Panc1 (cell line): ENCODE results near the gene PCDHA11. TPM values are rescaled to one million over a fixed set of nuclear protein-coding genes. Genes with fewer than 3 reads are reported as not detected.
"Not testable (repeated sequence)": the region's sequence is repeated elsewhere in the genome, so short reads cannot be mapped to it uniquely, and the experiment has no call there.

Experiments
- ATAC-seq: fragments of 200-7000 bp; cut with Tn5 transposase; 2 replicates; pipeline ENCODE4 v1.9.1; 2020; ENCODE audit warnings: mild to moderate bottlenecking, moderate library complexity
- BruUV-seq: library from RNA; stranded (reverse); fragments of 400-500 nt; replicated peaks from 2 replicates; lab custom pipeline; 2021; lab: Mats Ljungman, UMichigan
- CTCF ChIA-PET: fragments of 300-600 bp; sonication (Branson Sonifier 250); formaldehyde crosslinking; loops from one replicate; lab custom pipeline; 2022; ENCODE audit warnings: antibody characterized with exemption; lab: Charles Lee
- POLR2A ChIA-PET: fragments of 300-600 bp; sonication (Branson Sonifier 250); formaldehyde crosslinking; loops from one replicate; lab custom pipeline; 2022; ENCODE audit warnings: antibody characterized with exemption; lab: Charles Lee
- DNase-seq: peaks from one replicate; pipeline ENCODE4 v3.0.0-alpha.2; 2010; ENCODE audit warnings: low read depth, low spot score
- H3K27ac ChIP-seq: 2 replicates; pipeline ENCODE4 v1.5.1; 2011; ENCODE audit warnings: mild to moderate bottlenecking, low read length, inconsistent platforms
- H3K27me3 ChIP-seq: fragments of 200-500 bp; sonication (Bioruptor generic); 2 replicates; pipeline ENCODE4 v1.6.0; 2014; ENCODE audit warnings: low read length, inconsistent platforms; ENCODE audit not compliant: control insufficient read depth, insufficient read depth
- H3K36me3 ChIP-seq: fragments of 200-500 bp; sonication (Bioruptor generic); 2 replicates; pipeline ENCODE4 v1.5.1; 2014; ENCODE audit warnings: inconsistent platforms, mild to moderate bottlenecking, low read length, moderate library complexity; ENCODE audit not compliant: control insufficient read depth, insufficient read depth
- H3K4me1 ChIP-seq: 2 replicates; pipeline ENCODE4 v1.5.1; 2011; ENCODE audit warnings: inconsistent platforms, mild to moderate bottlenecking, low read length, moderate library complexity; ENCODE audit not compliant: control insufficient read depth, insufficient read depth
- H3K4me3 ChIP-seq, 2 experiments: 2 replicates each; pipeline ENCODE4 v1.5.1; 2011 to 2012; ENCODE audit warnings: low read depth in 2 of 2, low read length in 2 of 2, mild to moderate bottlenecking in 2 of 2, inconsistent platforms in 1 of 2, moderate library complexity in 1 of 2
- H3K9me3 ChIP-seq: fragments of 200-500 bp; sonication (Bioruptor generic); 2 replicates; pipeline ENCODE4 v1.5.1; 2014; ENCODE audit warnings: low read depth, mild to moderate bottlenecking, inconsistent platforms, low read length, moderate library complexity; ENCODE audit not compliant: control insufficient read depth, insufficient read depth
- POLR2AphosphoS5 ChIP-seq: IDR thresholded peaks from 2 replicates; pipeline ENCODE4 v1.6.1; 2012; ENCODE audit warnings: mild to moderate bottlenecking, low read depth, low read length, moderate library complexity
- SIN3A ChIP-seq: IDR thresholded peaks from 2 replicates; pipeline ENCODE4 v1.6.1; 2012; ENCODE audit warnings: low read depth, mild to moderate bottlenecking, low read length, moderate library complexity, borderline replicate concordance; ENCODE audit not compliant: insufficient read depth
- TCF7L2 ChIP-seq: IDR thresholded peaks from 2 replicates; pipeline ENCODE4 v1.6.1; 2011; ENCODE audit warnings: mild to moderate bottlenecking, low read depth, low read length, inconsistent platforms
- in situ Hi-C: cut with HindIII; loops from 2 replicates; pipeline ENCODE4 v1.10.0; 2016; ENCODE audit warnings: low sequenced_read_pairs, low pct_unique_long_range_greater_than_20kb
- intact Hi-C: fragments of 100-400 bp; cut with micrococcal nuclease; formaldehyde crosslinking; loops from one replicate; pipeline ENCODE4 v1.10.0; 2022; ENCODE audit not compliant: unreplicated experiment
- total RNA-seq: library from RNA; stranded (reverse); gene quantifications from one replicate; pipeline ENCODE4 v1.2.1, GENCODE V29; 2021; ENCODE audit not compliant: unreplicated experiment
- TF ChIP-seq, protein P1 (sequence below): fragments of 450-650 bp; IDR thresholded peaks from 2 replicates; pipeline ENCODE4 v1.5.1; 2017; ENCODE audit warnings: mild to moderate bottlenecking
- TF ChIP-seq, protein P2 (sequence below), 2 experiments: IDR thresholded peaks; 2 replicates each; pipeline ENCODE4 v1.6.1; 2011 to 2012; ENCODE audit warnings: low read depth in 2 of 2, control low read depth in 1 of 2, low read length in 1 of 2, mild to moderate bottlenecking in 1 of 2, moderate library complexity in 1 of 2; ENCODE audit not compliant: insufficient read depth in 1 of 2

PCDHA11 gene
- total RNA-seq, 1 experiment from 2014 or later, result 0.08 TPM

DNA sequence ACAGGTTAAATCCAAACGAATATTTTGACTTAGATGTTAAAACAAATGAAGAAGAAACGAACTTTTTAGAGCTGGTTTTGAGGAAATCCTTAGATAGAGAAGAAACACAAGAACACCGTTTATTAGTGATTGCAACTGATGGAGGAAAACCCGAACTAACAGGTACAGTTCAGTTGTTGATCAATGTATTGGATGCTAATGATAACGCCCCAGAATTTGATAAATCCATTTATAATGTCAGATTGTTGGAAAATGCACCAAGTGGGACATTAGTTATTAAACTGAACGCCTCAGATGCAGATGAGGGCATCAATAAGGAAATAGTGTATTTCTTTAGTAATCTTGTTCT lies 46.5 kb upstream of the PCDHA11 start:
- in situ Hi-C loops (no loop called here), intact Hi-C loops (no loop called here)
- DNase-seq, result no peak
- POLR2A ChIA-PET, result no interaction called here
- H3K27me3 ChIP-seq, result no peaks in the 10 kb centered on the region
- CTCF ChIA-PET, result no interaction called here
- 0 out of 2 replicates have a peak, but pooled peaks cover 6% of the 10 kb centered on the region for H3K9me3 ChIP-seq
- BruUV-seq, result no TSS peak
- no peak overlapping the region for H3K4me3 ChIP-seq
- H3K36me3 ChIP-seq, result no peaks in the 10 kb centered on the region
- H3K4me1 ChIP-seq, result no peaks in the 10 kb centered on the region
- no peak overlapping the region for H3K27ac ChIP-seq
- TF ChIP-seq, protein P1, sequence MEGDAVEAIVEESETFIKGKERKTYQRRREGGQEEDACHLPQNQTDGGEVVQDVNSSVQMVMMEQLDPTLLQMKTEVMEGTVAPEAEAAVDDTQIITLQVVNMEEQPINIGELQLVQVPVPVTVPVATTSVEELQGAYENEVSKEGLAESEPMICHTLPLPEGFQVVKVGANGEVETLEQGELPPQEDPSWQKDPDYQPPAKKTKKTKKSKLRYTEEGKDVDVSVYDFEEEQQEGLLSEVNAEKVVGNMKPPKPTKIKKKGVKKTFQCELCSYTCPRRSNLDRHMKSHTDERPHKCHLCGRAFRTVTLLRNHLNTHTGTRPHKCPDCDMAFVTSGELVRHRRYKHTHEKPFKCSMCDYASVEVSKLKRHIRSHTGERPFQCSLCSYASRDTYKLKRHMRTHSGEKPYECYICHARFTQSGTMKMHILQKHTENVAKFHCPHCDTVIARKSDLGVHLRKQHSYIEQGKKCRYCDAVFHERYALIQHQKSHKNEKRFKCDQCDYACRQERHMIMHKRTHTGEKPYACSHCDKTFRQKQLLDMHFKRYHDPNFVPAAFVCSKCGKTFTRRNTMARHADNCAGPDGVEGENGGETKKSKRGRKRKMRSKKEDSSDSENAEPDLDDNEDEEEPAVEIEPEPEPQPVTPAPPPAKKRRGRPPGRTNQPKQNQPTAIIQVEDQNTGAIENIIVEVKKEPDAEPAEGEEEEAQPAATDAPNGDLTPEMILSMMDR, result peak; percentile 20; the same call in 1 of the 2 replicates
- TF ChIP-seq SIN3A, result no peak
- ATAC-seq, result no peak

DNA sequence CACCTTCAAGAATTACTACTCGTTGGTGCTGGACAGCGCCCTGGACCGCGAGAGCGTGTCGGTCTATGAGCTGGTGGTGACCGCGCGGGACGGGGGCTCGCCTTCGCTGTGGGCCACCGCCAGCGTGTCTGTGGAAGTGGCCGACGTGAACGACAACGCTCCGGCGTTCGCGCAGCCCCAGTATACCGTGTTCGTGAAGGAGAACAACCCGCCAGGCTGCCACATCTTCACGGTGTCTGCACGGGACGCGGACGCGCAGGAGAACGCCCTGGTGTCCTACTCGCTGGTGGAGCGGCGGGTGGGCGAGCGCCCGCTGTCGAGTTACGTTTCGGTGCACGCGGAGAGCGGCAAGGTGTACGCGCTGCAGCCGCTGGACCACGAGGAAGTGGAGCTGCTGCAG lies 45.8 kb upstream of the PCDHA11 start:
- DNase-seq, ATAC-seq, intact Hi-C loops, H3K27me3 ChIP-seq, CTCF ChIA-PET, BruUV-seq, H3K4me1 ChIP-seq, H3K27ac ChIP-seq, H3K4me3 ChIP-seq, in situ Hi-C loops, H3K9me3 ChIP-seq, H3K36me3 ChIP-seq, POLR2A ChIA-PET: not testable (repeated sequence)

DNA sequence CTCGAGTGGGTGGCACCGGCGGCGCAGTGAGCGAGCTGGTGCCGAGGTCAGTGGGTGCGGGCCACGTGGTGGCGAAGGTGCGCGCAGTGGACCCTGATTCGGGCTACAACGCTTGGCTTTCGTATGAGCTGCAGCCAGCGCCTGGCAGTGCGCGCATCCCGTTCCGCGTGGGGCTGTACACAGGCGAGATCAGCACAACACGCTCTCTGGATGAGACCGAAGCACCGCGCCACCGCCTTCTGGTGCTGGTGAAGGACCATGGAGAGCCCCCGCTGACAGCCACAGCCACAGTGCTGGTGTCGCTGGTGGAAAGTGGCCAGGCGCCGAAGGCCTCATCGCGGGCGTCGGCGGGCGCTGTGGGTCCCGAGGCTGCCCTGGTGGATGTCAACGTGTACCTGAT lies 45.3 kb upstream of the PCDHA11 start:
- Histone ChIP-seq H3K27ac (no peak overlapping the region), H3K4me3 (no peak overlapping the region), H3K4me1 (no peaks in the 10 kb centered on the region), H3K27me3 (no peaks in the 10 kb centered on the region), H3K9me3 (0 out of 2 replicates have a peak, but pooled peaks cover 6% of the 10 kb centered on the region), H3K36me3 (no peaks in the 10 kb centered on the region)
- no peak for ATAC-seq
- intact Hi-C loops, result no loop called here
- no TSS peak for BruUV-seq
- in situ Hi-C loops, result no loop called here
- POLR2A ChIA-PET, result no interaction called here
- no peak for DNase-seq
- TF ChIP-seq, protein P2, sequence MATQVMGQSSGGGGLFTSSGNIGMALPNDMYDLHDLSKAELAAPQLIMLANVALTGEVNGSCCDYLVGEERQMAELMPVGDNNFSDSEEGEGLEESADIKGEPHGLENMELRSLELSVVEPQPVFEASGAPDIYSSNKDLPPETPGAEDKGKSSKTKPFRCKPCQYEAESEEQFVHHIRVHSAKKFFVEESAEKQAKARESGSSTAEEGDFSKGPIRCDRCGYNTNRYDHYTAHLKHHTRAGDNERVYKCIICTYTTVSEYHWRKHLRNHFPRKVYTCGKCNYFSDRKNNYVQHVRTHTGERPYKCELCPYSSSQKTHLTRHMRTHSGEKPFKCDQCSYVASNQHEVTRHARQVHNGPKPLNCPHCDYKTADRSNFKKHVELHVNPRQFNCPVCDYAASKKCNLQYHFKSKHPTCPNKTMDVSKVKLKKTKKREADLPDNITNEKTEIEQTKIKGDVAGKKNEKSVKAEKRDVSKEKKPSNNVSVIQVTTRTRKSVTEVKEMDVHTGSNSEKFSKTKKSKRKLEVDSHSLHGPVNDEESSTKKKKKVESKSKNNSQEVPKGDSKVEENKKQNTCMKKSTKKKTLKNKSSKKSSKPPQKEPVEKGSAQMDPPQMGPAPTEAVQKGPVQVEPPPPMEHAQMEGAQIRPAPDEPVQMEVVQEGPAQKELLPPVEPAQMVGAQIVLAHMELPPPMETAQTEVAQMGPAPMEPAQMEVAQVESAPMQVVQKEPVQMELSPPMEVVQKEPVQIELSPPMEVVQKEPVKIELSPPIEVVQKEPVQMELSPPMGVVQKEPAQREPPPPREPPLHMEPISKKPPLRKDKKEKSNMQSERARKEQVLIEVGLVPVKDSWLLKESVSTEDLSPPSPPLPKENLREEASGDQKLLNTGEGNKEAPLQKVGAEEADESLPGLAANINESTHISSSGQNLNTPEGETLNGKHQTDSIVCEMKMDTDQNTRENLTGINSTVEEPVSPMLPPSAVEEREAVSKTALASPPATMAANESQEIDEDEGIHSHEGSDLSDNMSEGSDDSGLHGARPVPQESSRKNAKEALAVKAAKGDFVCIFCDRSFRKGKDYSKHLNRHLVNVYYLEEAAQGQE (IDR thresholded peaks at IDR 0.05; ENCODE audit: insufficient read depth in 1 of 2, low read depth in 2 of 2, low read length in 1 of 2), result no peak
- TF ChIP-seq POLR2AphosphoS5 (no peak), SIN3A (no peak), TCF7L2 (no peak)
- TF ChIP-seq, protein P1, result no peak
- CTCF ChIA-PET, result no interaction called here
